PC-9 (cell line): ENCODE data around the gene TK1. TPM values are rescaled to one million over a fixed set of nuclear protein-coding genes. Genes with fewer than 3 reads are reported as not detected.

ENCODE experiments used
- BruUV-seq: library from RNA; stranded (reverse); fragments of 400-500 nt; replicated peaks from 2 replicates; lab custom pipeline; 2021; lab: Mats Ljungman, UMichigan
- CTCF ChIA-PET: fragments of 300-600 bp; sonication (Branson Sonifier 250); formaldehyde crosslinking; loops from one replicate; lab custom pipeline; 2022; ENCODE audit warnings: antibody characterized with exemption; lab: Charles Lee
- POLR2A ChIA-PET: fragments of 300-600 bp; sonication (Branson Sonifier 250); formaldehyde crosslinking; loops from one replicate; lab custom pipeline; 2022; ENCODE audit warnings: antibody characterized with exemption; ENCODE audit not compliant: unreplicated experiment; lab: Charles Lee
- DNase-seq, 2 experiments: peaks; one replicate each; pipeline versions ENCODE4 v3.0.0 to v3.0.0-alpha.2; 2015 to 2022; ENCODE audit warnings: mixed read lengths in 1 of 2
- H2AFZ ChIP-seq: fragments of 200-600 bp; sonication (generic); 2 replicates; pipeline ENCODE4 v1.8.1; 2017; ENCODE audit warnings: antibody characterized with exemption
- H3F3A ChIP-seq: fragments of 200-600 bp; sonication (generic); 2 replicates; pipeline ENCODE4 v1.8.1; 2017; ENCODE audit warnings: antibody characterized with exemption, mild to moderate bottlenecking, low read depth; ENCODE audit not compliant: insufficient read depth
- H3K27ac ChIP-seq: fragments of 200-600 bp; sonication (generic); 2 replicates; pipeline ENCODE4 v1.6.1; 2016; ENCODE audit warnings: mixed run types
- H3K27me3 ChIP-seq: fragments of 200-600 bp; sonication (generic); 2 replicates; pipeline ENCODE4 v1.6.1; 2016; ENCODE audit warnings: low read depth, mixed run types; ENCODE audit not compliant: insufficient read depth
- H3K36me3 ChIP-seq: fragments of 200-600 bp; sonication (generic); 2 replicates; pipeline ENCODE4 v1.6.1; 2016; ENCODE audit warnings: low read depth, mixed run types
- H3K4me1 ChIP-seq: fragments of 200-600 bp; sonication (generic); replicated peaks from 2 replicates; pipeline ENCODE4 v1.6.1; 2016; ENCODE audit warnings: mixed run types; ENCODE audit not compliant: insufficient read depth
- H3K4me2 ChIP-seq: fragments of 200-600 bp; sonication (generic); 2 replicates; pipeline ENCODE4 v1.6.1; 2017; ENCODE audit warnings: mixed run types
- H3K4me3 ChIP-seq: fragments of 200-600 bp; sonication (generic); 2 replicates; pipeline ENCODE4 v1.6.1; 2016; ENCODE audit warnings: mixed run types
- H3K79me2 ChIP-seq: fragments of 200-600 bp; sonication (generic); 2 replicates; pipeline ENCODE4 v1.6.1; 2017; ENCODE audit warnings: low read depth, mixed run types
- H3K9me2 ChIP-seq: fragments of 200-600 bp; sonication (generic); 2 replicates; pipeline ENCODE4 v1.8.1; 2017; ENCODE audit warnings: mild to moderate bottlenecking; ENCODE audit not compliant: insufficient read depth
- H3K9me3 ChIP-seq: fragments of 200-600 bp; sonication (generic); 2 replicates; pipeline ENCODE4 v1.8.1; 2016; ENCODE audit warnings: low read depth; ENCODE audit not compliant: insufficient read depth
- H4K20me1 ChIP-seq: fragments of 200-600 bp; sonication (generic); 2 replicates; pipeline ENCODE4 v1.8.1; 2017; ENCODE audit not compliant: insufficient read depth
- CTCF ChIP-seq: fragments of 200-600 bp; sonication (generic); conservative IDR thresholded peaks from 2 replicates; pipeline ENCODE4 v1.6.1; 2017; ENCODE audit warnings: mixed run types, antibody characterized with exemption, mild to moderate bottlenecking, moderate library complexity
- EZH2 ChIP-seq: fragments of 200-600 bp; sonication (generic); IDR thresholded peaks from 2 replicates; pipeline ENCODE4 v1.8.0; 2017; ENCODE audit warnings: antibody characterized with exemption, low read depth
- intact Hi-C: fragments of 100-400 bp; cut with micrococcal nuclease; formaldehyde crosslinking; loops from one replicate; pipeline ENCODE4 v1.10.0; 2022; ENCODE audit not compliant: unreplicated experiment
- total RNA-seq: library from RNA; stranded (reverse); gene quantifications from 2 replicates; pipeline ENCODE4 v1.2.3, GENCODE V29; 2021

TK1 gene
- total RNA-seq, 1 experiment from 2014 or later = 137 TPM

DNA sequence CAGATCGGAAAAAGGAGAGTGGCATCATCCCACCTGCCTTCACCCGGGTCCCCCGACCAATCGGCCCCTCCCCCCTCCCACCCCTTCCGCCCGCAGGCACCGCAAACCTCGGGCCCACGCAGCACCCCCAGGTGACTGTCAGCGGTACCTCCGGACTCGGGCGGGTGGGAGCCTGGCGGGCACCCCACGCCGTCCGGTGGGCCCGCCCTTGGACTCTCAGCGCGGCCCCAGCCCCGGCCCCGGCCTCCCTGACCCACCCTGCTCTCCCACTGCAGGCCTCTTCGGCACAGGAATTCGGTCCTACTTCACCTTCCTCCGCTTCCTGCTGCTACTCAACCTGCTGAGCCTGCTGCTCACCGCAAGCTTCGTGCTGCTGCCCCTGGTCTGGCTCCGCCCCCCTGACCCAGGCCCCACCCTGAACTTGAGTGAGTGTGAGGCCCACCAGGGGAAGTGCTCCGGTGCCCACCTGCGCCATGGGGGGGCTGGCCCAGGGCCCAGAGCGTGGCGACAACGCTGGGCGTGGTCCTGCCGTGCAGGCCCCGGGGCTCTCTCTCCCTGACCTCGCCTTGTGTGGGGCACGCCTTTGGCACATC lies 54.7 kb downstream of the TK1 start:
- no peaks in the 10 kb centered on the region for H4K20me1 ChIP-seq
- peak overlapping the region; percentile 71; the same call in 1 of the 2 replicates for H2AFZ ChIP-seq
- H3K36me3 ChIP-seq = no peaks in the 10 kb centered on the region
- DNase-seq = peak; percentile 62 to 76
- ChIA-PET CTCF (no interaction called here), POLR2A (no interaction called here)
- intact Hi-C loops = no loop called here
- H3K4me1 ChIP-seq = peaks cover 13% of the 10 kb centered on the region
- no peaks in the 10 kb centered on the region for H3K9me2 ChIP-seq
- peak overlapping the region; percentile 60 for H3K4me3 ChIP-seq
- no peak overlapping the region for H3K27ac ChIP-seq
- peaks cover 19% of the 10 kb centered on the region; the same call in 1 of the 2 replicates for H3F3A ChIP-seq
- TF ChIP-seq EZH2 (no peak), CTCF (no peak)
- H3K4me2 ChIP-seq = peak overlapping the region; percentile 70
- no TSS peak for BruUV-seq
- H3K27me3 ChIP-seq = no peaks in the 10 kb centered on the region
- H3K9me3 ChIP-seq = no peaks in the 10 kb centered on the region
- peaks cover 6% of the 10 kb centered on the region for H3K79me2 ChIP-seq

DNA sequence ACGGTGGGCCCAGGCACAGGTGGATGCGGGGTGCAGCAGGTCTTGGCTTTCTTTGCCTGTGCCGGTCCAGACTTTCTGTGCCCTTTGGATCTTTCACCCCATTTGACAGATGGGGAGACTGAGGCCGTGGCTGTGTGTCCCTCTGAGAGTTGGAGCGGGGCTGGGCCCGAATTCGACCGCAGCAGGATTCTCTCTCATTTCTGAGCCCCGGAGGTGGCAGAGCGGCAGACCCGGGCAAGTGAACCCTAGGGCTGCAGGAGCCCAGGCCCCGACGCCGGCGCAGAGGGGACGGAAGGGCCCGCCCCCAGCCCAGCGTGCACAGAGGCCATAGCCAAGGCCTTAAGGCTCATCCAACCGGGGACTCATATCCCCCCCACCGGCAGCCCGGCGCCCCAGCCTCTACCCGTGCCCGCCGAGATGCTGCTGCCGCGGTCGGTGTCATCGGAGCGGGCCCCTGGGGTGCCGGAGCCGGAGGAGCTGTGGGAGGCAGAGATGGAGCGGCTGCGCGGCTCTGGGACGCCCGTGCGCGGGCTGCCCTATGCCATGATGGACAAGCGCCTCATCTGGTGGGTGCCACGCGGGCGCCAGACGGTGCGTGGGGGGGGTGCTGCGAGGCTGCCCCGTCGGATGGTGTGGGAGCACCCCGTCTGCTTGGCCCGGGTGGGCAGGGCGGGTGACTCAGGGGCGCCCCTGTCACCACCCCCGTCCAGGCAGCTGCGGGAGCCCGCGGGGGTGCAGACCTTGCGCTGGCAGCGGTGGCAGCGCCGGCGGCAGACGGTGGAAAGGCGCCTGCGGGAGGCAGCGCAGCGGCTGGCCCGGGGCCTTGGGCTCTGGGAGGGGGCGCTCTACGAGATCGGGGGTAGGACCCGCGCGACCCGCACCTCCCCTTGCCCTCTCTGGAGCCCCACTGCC lies 55.4 kb downstream of the TK1 start:
- no peaks in the 10 kb centered on the region for H3K9me2 ChIP-seq
- no peak for DNase-seq
- H3K4me2 ChIP-seq = peak overlapping the region; percentile 70
- BruUV-seq = no TSS peak
- peaks cover 19% of the 10 kb centered on the region for H3K4me1 ChIP-seq
- no peak overlapping the region for H3K27ac ChIP-seq
- POLR2A ChIA-PET = interaction anchor here (0.6 kb wide), 1 partner anchor 45 kb away, joined by 4 read pairs; no protein-coding TSS in a partner anchor
- peaks cover 19% of the 10 kb centered on the region; the same call in 1 of the 2 replicates for H3F3A ChIP-seq
- H3K36me3 ChIP-seq = no peaks in the 10 kb centered on the region
- CTCF ChIA-PET = no interaction called here
- no peaks in the 10 kb centered on the region for H3K9me3 ChIP-seq
- H4K20me1 ChIP-seq = no peaks in the 10 kb centered on the region
- no peak for TF ChIP-seq EZH2
- TF ChIP-seq CTCF = no peak
- intact Hi-C loops = no loop called here
- H3K4me3 ChIP-seq = peak overlapping the region; percentile 60
- H2AFZ ChIP-seq = peak overlapping the region; percentile 71; the same call in 1 of the 2 replicates
- H3K79me2 ChIP-seq = peaks cover 13% of the 10 kb centered on the region
- no peaks in the 10 kb centered on the region for H3K27me3 ChIP-seq

- Histone ChIP-seq H2AFZ (no peak within 1 kb of the TSS), H3K4me3 (peak within 1 kb of the TSS; percentile 60; the same call in 1 of the 2 replicates), H3F3A (peaks cover 19% of the 10 kb centered on the region; the same call in 1 of the 2 replicates), H3K9me3 (no peaks in the 10 kb centered on the region), H3K9me2 (no peaks in the 10 kb centered on the region), H3K27ac (no peak within 1 kb of the TSS), H3K79me2 (peaks cover 13% of the 10 kb centered on the region), H3K27me3 (no peaks in the 10 kb centered on the region), H3K4me1 (peaks cover 19% of the 10 kb centered on the region), H4K20me1 (no peaks in the 10 kb centered on the region), H3K36me3 (no peaks in the 10 kb centered on the region), H3K4me2 (peak within 1 kb of the TSS; percentile 96)
- CTCF ChIA-PET = interaction anchor here (0.6 kb wide), 1 partner anchor 35 kb away, joined by 4 read pairs; no protein-coding TSS in a partner anchor
- TF ChIP-seq CTCF (no peak), EZH2 (no peak)
- intact Hi-C loops = no loop called here
- POLR2A ChIA-PET = interaction anchor here (0.6 kb wide), 2 partner anchors 10 to 46 kb away, joined by 4 to 6 read pairs; no protein-coding TSS in a partner anchor
- DNase-seq = no peak
- BruUV-seq = no TSS peak
Measured at GRCh38 chr17:78130437-78131101, 56.3 kb downstream of the TK1 start, which contains the start of gene TMC8. Gene TMC8 (plus strand): TSS chr17:78130771. CDS start chr17:78131589, 818 bp downstream.
